Lower leg skin (tissue), 4 donors: ENCODE data around the gene GSTT2B. TPM values are rescaled to one million over a fixed set of nuclear protein-coding genes. Genes with fewer than 3 reads are reported as not detected.

Source experiments
- DNase-seq, 2 donors: peaks; one replicate each; pipeline ENCODE4 v3.0.0-alpha.2; 2019; ENCODE audit warnings: low spot score in 2 of 2
- H3K4me3 ChIP-seq: fragments of 200-600 bp; sonication (generic); 2 replicates; pipeline ENCODE4 v1.5.1; 2017; ENCODE audit warnings: mild to moderate bottlenecking, low read depth; ENCODE audit not compliant: poor library complexity, severe bottlenecking
- POLR2A ChIP-seq, 2 donors: fragments of 450-650 bp; IDR thresholded peaks; one replicate each; pipeline ENCODE4 v1.6.1; 2016 to 2017; ENCODE audit warnings: antibody characterized with exemption in 2 of 2, mild to moderate bottlenecking in 1 of 2, moderate library complexity in 1 of 2
- WGBS, 2 donors: methylation state at CpG; one replicate each; pipeline ENCODE4 v1.1.5; 2018; 5-methylcytosine and 5-hydroxymethylcytosine counted together
- intact Hi-C: fragments of 100-400 bp; cut with DNase I; formaldehyde crosslinking; loops from one replicate; pipeline ENCODE4 v1.15.0; 2023; ENCODE audit warnings: low total_unique reads
- total RNA-seq, 4 donors: library from RNA; depleted of rRNA; stranded (reverse); fragments of >200 nt; gene quantifications; one replicate each; pipeline ENCODE4 v1.1.0, GENCODE V29; 2016
- TF ChIP-seq, protein P1 (sequence below), 3 donors: fragments of 450-650 bp; IDR thresholded peaks; one replicate each; pipeline ENCODE4 v1.5.1; 2016; ENCODE audit warnings: antibody characterized with exemption in 3 of 3, mild to moderate bottlenecking in 3 of 3, moderate library complexity in 2 of 3

GSTT2B gene
- total RNA-seq, 4 donors from 2014 or later, result 2.4 to 14.3 (median 11.6) TPM; not detected in 1

DNA sequence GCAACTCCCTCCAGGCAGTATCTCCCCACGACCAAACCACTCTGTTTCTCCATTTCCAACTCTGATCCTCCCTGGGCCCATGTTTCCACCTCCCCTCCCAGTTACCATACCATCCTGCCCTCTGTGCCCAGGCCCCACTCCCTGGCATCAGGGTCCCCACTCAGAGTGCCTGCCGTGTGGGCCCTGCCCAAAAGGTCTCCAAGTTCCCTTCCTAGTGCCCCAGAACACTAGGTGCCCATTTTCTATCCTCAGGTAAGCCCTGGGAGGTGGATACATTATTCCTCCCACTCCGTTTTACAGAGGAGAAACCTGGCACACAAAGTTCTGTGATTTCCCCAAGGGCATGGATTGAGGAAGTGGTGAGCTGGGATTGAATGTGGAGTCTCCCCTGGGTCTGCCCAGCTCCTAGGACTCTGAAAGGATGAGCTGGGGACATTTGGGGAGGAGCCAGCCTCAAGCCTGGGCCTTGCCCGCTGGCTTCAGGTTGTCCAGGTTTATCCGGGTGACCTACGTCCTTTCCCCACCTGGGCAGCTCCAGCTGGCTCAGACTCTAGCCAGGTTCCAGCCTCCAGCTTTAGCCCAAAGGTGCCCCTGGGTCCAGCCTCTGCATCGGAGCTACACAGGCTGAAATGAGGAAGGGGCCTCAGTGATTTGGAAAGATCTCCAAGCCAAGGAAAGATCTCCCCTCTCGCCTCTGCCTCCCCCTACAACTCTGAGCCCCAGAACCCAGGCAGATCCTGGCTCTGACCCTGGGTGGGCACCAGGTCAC is 46.4 kb upstream of the GSTT2B start:
- no peak overlapping the region for H3K4me3 ChIP-seq
- no peak for TF ChIP-seq POLR2A (IDR thresholded peaks at IDR 0.05)
- TF ChIP-seq, protein P1, sequence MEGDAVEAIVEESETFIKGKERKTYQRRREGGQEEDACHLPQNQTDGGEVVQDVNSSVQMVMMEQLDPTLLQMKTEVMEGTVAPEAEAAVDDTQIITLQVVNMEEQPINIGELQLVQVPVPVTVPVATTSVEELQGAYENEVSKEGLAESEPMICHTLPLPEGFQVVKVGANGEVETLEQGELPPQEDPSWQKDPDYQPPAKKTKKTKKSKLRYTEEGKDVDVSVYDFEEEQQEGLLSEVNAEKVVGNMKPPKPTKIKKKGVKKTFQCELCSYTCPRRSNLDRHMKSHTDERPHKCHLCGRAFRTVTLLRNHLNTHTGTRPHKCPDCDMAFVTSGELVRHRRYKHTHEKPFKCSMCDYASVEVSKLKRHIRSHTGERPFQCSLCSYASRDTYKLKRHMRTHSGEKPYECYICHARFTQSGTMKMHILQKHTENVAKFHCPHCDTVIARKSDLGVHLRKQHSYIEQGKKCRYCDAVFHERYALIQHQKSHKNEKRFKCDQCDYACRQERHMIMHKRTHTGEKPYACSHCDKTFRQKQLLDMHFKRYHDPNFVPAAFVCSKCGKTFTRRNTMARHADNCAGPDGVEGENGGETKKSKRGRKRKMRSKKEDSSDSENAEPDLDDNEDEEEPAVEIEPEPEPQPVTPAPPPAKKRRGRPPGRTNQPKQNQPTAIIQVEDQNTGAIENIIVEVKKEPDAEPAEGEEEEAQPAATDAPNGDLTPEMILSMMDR (IDR thresholded peaks at IDR 0.05), result no peak
- WGBS, 2 donors, result 70 to 81% methylated on average over 8 of the region's 8 CpGs
- DNase-seq, result no peak
- intact Hi-C loops, result no loop called here

DNA sequence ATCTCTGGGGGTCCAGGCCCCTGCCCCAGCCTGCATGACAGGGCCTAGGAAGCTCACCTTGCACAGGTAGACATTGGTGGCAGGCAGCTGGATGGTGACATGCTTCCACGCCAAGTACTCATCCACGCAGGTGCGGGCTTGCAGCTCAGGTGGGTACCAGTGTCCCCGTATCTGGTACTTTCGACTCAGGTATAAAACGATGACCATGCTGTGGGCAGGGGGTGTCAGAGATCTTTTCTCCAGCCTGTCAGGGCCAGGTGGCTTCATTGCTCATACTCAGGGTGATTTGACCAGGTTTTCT is 45.9 kb upstream of the GSTT2B start:
- H3K4me3 ChIP-seq, result no peak overlapping the region
- TF ChIP-seq, protein P1 (IDR thresholded peaks at IDR 0.05), result no peak
- TF ChIP-seq POLR2A (IDR thresholded peaks at IDR 0.05), result no peak
- DNase-seq, result no peak
- intact Hi-C loops, result no loop called here
- WGBS, 2 donors, result 93% methylated on average over 6 of the region's 6 CpGs

DNA sequence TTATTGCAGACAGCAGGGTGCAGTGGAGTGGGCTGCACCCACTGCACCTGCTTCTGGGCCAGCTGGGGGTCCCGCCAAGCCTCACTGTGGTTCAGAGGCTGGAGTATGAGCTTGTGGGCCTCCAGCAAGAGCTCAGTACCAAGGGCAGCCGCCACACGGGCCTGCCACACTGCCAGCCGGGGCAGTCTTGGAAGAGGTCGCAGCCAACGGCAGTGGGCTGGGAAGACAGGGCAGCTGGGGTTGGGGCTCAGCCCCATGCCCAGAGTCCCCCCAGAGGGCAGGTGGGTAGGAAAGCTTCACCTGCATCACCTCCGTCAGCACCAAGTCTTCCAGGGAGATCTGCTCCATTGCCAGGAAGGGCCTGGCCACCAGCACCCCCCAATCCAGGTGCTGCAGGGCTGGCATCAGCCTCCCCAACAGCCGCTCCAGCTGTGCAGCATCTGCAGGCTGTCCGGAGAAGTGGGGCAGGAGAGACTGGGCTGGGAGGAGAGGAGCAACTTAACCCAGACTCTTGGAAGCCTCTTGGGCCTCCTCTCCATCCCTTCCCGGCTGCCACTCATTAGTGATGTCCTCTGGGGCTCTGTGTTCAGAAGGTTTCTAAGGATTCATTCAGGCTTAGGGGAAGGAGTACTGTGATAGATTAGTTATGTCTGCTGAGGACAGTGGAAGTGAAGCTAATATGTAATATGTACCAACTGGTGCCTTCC is 45.4 kb upstream of the GSTT2B start:
- intact Hi-C loops, result no loop called here
- DNase-seq, result no peak
- no peak overlapping the region for H3K4me3 ChIP-seq
- WGBS, 2 donors, result 63 to 67% methylated on average over 10 of the region's 10 CpGs
- TF ChIP-seq, protein P1 (IDR thresholded peaks at IDR 0.05), result no peak
- no peak for TF ChIP-seq POLR2A (IDR thresholded peaks at IDR 0.05)

DNA sequence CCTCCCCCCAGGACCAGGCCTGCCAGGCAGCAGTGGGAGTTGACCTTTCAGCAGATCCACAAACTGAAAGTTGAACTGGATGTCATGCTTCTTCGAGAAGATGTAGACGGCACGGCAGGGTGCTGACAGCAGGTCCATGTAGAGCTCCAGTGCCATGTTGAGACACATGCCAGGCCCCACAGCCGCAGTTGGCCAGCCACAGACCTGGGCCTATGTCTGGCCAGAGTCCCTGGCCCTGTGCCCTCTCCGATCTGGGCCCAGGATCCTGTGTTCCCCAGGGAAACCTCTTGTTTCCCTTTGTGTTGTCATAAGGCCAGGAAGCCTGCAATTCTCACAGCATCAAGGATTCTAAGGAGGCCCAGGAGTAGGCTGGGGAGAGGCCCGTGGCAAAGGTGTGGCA is 44.2 kb upstream of the GSTT2B start, which contains the start of gene GSTT4:
TSS of gene GSTT4 (minus strand) at position 253 of the 400 bp plus-strand sequence. CDS start at position 156, 97 bp downstream.
- TF ChIP-seq POLR2A (IDR thresholded peaks at IDR 0.05), result no peak
- TF ChIP-seq, protein P1 (IDR thresholded peaks at IDR 0.05), result no peak
- intact Hi-C loops, result no loop called here
- DNase-seq, result no peak

DNA sequence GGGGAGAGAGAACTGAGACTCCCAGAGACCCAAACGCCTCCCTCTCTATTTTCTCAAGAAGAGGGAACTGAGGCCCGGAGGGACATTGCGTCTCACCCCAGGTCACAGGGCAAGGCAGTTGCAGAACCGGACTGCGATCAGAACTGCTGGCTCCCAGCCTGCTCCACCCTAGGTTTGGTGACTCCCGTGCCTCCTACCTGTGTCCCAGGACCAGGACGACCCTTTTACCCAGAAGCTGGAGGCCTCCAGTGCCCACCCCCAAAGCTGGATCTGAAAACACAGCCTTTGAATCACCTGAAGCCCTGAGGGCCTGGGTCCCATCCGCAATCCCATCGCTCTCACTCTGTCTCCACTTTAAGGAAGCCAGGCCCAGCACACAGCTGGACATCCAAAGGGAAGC is 42.9 kb upstream of the GSTT2B start:
- no peak for DNase-seq
- H3K4me3 ChIP-seq, result no peak overlapping the region
- intact Hi-C loops, result no loop called here
- TF ChIP-seq, protein P1 (IDR thresholded peaks at IDR 0.05), result no peak
- no peak for TF ChIP-seq POLR2A (IDR thresholded peaks at IDR 0.05)
- WGBS, 2 donors, result 74% methylated on average over 9 of the region's 9 CpGs

More for the DNA sequence above, 44.2 kb upstream of the GSTT2B start, which contains the start of gene GSTT4:
- H3K4me3 ChIP-seq, result no peak within 1 kb of the TSS
- 69 to 70% methylated on average over 6 of the region's 6 CpGs for WGBS, 2 donors
